Stomach (tissue), 9 donors: ENCODE data around the gene CD200. TPM values are rescaled to one million over a fixed set of nuclear protein-coding genes. Genes with fewer than 3 reads are reported as not detected.

Experiments
- DNase-seq, 2 donors: peaks; one replicate each; pipeline versions ENCODE4 v3.0.0 to v3.0.0-alpha.2; 2013 to 2019
- H3K27ac ChIP-seq, 5 donors: fragments of 200-600 bp in 4 of 5; sonication (generic) in 4 of 5; one replicate each; pipeline ENCODE4 v1.5.1; 2013 to 2019; ENCODE audit warnings: mild to moderate bottlenecking in 1 of 5, moderate library complexity in 1 of 5
- H3K27me3 ChIP-seq, 3 donors: fragments of 200-600 bp; sonication (generic); one replicate each; pipeline ENCODE4 v1.5.1; 2017 to 2019; ENCODE audit warnings: mixed run types in 1 of 3
- H3K36me3 ChIP-seq, 4 donors: fragments of 200-600 bp; sonication (generic); 1 replicate in 3 of 4; 2 replicates in 1 of 4; pipeline ENCODE4 v1.5.1; 2016 to 2019
- H3K4me1 ChIP-seq, 4 donors: fragments of 200-600 bp; sonication (generic); one replicate each; pipeline ENCODE4 v1.5.1; 2016 to 2019
- H3K4me3 ChIP-seq, 4 donors: fragments of 200-600 bp; sonication (generic) in 3 of 4; one replicate each; pipeline ENCODE4 v1.5.1; 2016 to 2019; ENCODE audit warnings: mild to moderate bottlenecking in 1 of 4
- H3K9me3 ChIP-seq, 4 donors: fragments of 200-600 bp; sonication (generic); one replicate each; pipeline ENCODE4 v1.5.1; 2016 to 2019
- CTCF ChIP-seq, 7 experiments: fragments of 450-650 bp in 4 of 7; fragments of 200-600 bp in 3 of 7; sonication (generic) in 3 of 7; IDR thresholded peaks; one replicate each; pipeline ENCODE4 v1.5.1; 2016 to 2019; ENCODE audit warnings: antibody characterized with exemption in 7 of 7, control low read depth in 2 of 7, mild to moderate bottlenecking in 1 of 7
- EP300 ChIP-seq: sonication (generic); formaldehyde crosslinking; IDR thresholded peaks from one replicate; pipeline ENCODE4 v1.6.1; 2017; ENCODE audit warnings: antibody characterized with exemption
- POLR2A ChIP-seq, 4 donors: fragments of 450-650 bp; IDR thresholded peaks; one replicate each; pipeline ENCODE4 v1.6.1; 2016; ENCODE audit warnings: antibody characterized with exemption in 4 of 4, control low read depth in 2 of 4, mild to moderate bottlenecking in 1 of 4, moderate library complexity in 1 of 4
- POLR2AphosphoS5 ChIP-seq, 3 donors: sonication (generic); formaldehyde crosslinking; IDR thresholded peaks; one replicate each; pipeline ENCODE4 v1.6.1; 2016; ENCODE audit warnings: antibody characterized with exemption in 3 of 3
- WGBS, 5 donors: extraction: QIAGEN DNeasy Blood & Tissue Kit in 3 of 5; methylation state at CpG; one replicate each; pipeline versions ENCODE4 v1.1.5 to v1.1.7; 2013 to 2018; 5-methylcytosine and 5-hydroxymethylcytosine counted together
- intact Hi-C: fragments of 100-400 bp; cut with DNase I; formaldehyde crosslinking; loops from one replicate; pipeline ENCODE4 v1.15.1; 2023; ENCODE audit warnings: low total_unique reads
- polyA plus RNA-seq, 3 donors: library from polyadenylated mRNA; stranded (reverse); fragments of 200-250 nt; gene quantifications; one replicate each; pipeline ENCODE4 v1.2.3, GENCODE V29; 2013
- total RNA-seq, 5 donors: library from RNA; depleted of rRNA; stranded (reverse); fragments of >200 nt; gene quantifications; one replicate each; pipeline versions ENCODE4 v1.1.0 to v1.2.3, GENCODE V29; 2014 to 2016
- donor health status: healthy with polysubstance abuse.
- donor health status: Bipolar disorder and iron deficiency.
- donor health status: healthy.

CD200 gene
- total and polyA plus RNA-seq, 8 donors = 2.2 to 50.0 (median 5.0) TPM

- Histone ChIP-seq H3K36me3 (no peaks in the 10 kb centered on the region), H3K4me1 (peaks cover 0 to 26% (median 6%) of the 10 kb centered on the region in 4 donors), H3K9me3 (no peaks in the 10 kb centered on the region), H3K27ac (peak overlapping the region in 2 of 5 donors; percentile 21 to 25), H3K4me3 (no peak overlapping the region), H3K27me3 (no peaks in the 10 kb centered on the region)
- peak in 1 of 2 donors; percentile 41 for DNase-seq
- 20 to 35% (median 30%) methylated on average over 2 of the region's 2 CpGs for WGBS, 5 donors
- intact Hi-C loops = no loop called here
- peak in 1 of 3 donors; percentile 17 for TF ChIP-seq POLR2AphosphoS5 (IDR thresholded peaks at IDR 0.05)
- no peak for TF ChIP-seq CTCF (IDR thresholded peaks at IDR 0.05)
These were observed 27.6 kb downstream of the CD200 start for GRCh38 chr3:112360561-112360960.

GRCh38 chr3:112362221-112362620 is 29.3 kb downstream of the CD200 start:
- Histone ChIP-seq H3K9me3 (no peaks in the 10 kb centered on the region), H3K36me3 (no peaks in the 10 kb centered on the region), H3K4me3 (no peak overlapping the region), H3K27ac (no peak overlapping the region), H3K4me1 (peaks cover 0 to 26% (median 6%) of the 10 kb centered on the region in 4 donors), H3K27me3 (no peaks in the 10 kb centered on the region)
- TF ChIP-seq POLR2AphosphoS5 (IDR thresholded peaks at IDR 0.05) (no peak), POLR2A (IDR thresholded peaks at IDR 0.05) (no peak), CTCF (IDR thresholded peaks at IDR 0.05) (no peak), EP300 (no peak)
- intact Hi-C loops = no loop called here
- WGBS, 5 donors = 85 to 96% (median 94%) methylated on average over 2 of the region's 2 CpGs
- DNase-seq = peak in 1 of 2 donors; percentile 46

GRCh38 chr3:112364291-112364690 is 31.3 kb downstream of the CD200 start:
- 43 to 56% (median 51%) methylated on average over 1 of the region's 1 CpG for WGBS, 5 donors
- H3K4me3 ChIP-seq = no peak overlapping the region
- peaks cover 0 to 14% (median 6%) of the 10 kb centered on the region in 4 donors for H3K4me1 ChIP-seq
- intact Hi-C loops = no loop called here
- no peak for DNase-seq
- no peaks in the 10 kb centered on the region for H3K27me3 ChIP-seq
- TF ChIP-seq EP300 (no peak), POLR2AphosphoS5 (IDR thresholded peaks at IDR 0.05) (no peak), CTCF (IDR thresholded peaks at IDR 0.05) (no peak), POLR2A (IDR thresholded peaks at IDR 0.05) (no peak)
- H3K36me3 ChIP-seq = no peaks in the 10 kb centered on the region
- peak overlapping the region in 1 of 5 donors; percentile 17 for H3K27ac ChIP-seq
- H3K9me3 ChIP-seq = no peaks in the 10 kb centered on the region

- TF ChIP-seq CTCF (IDR thresholded peaks at IDR 0.05) = no peak
- TF ChIP-seq EP300 = no peak
- no peak for TF ChIP-seq POLR2AphosphoS5 (IDR thresholded peaks at IDR 0.05)
- no peak for TF ChIP-seq POLR2A (IDR thresholded peaks at IDR 0.05)
- Histone ChIP-seq H3K4me3 (no peak overlapping the region), H3K4me1 (peaks cover 0 to 11% (median 5%) of the 10 kb centered on the region in 4 donors), H3K36me3 (no peaks in the 10 kb centered on the region), H3K27ac (peak overlapping the region in 1 of 5 donors; percentile 17), H3K9me3 (no peaks in the 10 kb centered on the region), H3K27me3 (no peaks in the 10 kb centered on the region)
- DNase-seq = no peak
- intact Hi-C loops = no loop called here
- 71 to 78% (median 74%) methylated on average over 2 of the region's 2 CpGs for WGBS, 5 donors
These were observed 32.1 kb downstream of the CD200 start for GRCh38 chr3:112365035-112365434.
